Dermis microvascular lymphatic vessel endothelial cell (primary cell): ENCODE data around the gene ADCY4. TPM values are rescaled to one million over a fixed set of nuclear protein-coding genes. Genes with fewer than 3 reads are reported as not detected.
"Not testable (repeated sequence)": the region's sequence is repeated elsewhere in the genome, so short reads cannot be mapped to it uniquely, and the experiment has no call there.

Experiments used
- DNase-seq, 2 donors: peaks; one replicate each; pipeline versions ENCODE4 v3.0.0 to v3.0.0-alpha.2; 2010; ENCODE audit warnings: low read depth in 2 of 2
- total RNA-seq: library from RNA; depleted of rRNA; stranded (reverse); fragments of >200 nt; gene quantifications from 2 replicates; pipeline ENCODE4 v1.2.1, GENCODE V29; 2014

ADCY4 gene
- 29.3 and 51.2 TPM in 2 replicates for total RNA-seq

DNA sequence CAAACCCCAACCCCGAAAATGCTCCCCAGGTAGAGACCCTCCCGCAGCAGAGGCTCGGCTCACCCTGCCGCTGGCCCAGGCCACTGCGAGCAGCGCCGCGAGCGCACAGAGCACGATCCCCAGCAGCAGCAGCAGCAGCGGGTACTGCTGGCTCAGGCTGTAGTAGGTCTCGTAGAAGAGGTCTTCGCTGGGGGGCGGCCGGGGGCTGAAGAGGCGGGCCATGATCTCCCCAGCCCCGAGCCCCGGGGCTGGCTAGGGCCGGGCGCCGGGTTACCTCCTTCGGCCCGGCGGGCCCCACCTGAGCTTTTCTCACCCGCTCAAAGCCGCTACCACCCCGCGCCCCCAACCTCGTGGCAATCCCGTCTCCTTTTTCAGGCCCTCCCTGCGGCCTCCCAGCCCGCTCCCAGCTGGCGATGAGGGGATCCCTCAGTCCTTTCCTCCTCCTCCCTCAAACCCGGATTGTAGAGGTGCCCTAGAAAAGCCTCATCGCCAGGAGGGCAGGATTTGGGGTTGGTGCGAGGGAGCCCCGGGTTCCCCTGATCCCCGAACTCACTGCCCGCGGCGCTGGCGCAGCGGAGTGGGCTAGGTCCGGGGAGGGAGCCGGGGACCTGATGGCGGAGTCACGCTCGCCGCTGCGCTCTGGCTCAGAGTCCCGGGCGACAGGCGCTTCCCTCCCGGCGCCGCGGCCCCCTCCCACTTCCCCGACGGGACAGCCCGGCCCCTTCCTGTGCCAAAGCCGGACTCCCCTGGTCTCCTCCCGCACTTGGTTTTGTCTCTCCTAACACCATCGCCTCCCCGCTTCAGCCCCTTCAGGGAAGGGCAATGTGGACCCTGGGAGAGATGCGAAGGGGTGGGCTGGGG lies at the start of gene ADCY4:
TSS of gene ADCY4 (minus strand) at position 641 of the 861 bp plus-strand sequence. CDS start at position 222, 419 bp downstream.
- DNase-seq = peak; percentile 36 to 69

DNA sequence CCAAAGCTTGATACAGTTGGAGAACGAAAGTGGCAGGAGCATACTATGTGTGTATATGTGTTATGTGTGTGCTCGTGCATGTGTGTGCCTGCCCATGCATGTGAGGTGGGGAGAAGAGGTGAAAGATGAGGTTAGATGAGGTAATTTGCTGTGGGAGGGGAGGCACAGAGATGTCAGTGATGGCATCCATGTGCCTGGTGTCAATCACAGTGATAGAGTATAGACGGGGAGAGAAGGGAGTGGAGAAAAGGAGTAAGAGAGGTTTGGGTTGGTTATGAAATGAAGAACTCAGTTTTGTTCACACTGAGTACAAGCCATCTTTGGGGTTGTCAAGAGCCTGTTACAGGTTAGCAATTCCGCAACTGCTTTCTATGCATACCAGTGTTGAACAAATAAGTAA lies 49.3 kb upstream of the ADCY4 start:
- DNase-seq = no peak

DNA sequence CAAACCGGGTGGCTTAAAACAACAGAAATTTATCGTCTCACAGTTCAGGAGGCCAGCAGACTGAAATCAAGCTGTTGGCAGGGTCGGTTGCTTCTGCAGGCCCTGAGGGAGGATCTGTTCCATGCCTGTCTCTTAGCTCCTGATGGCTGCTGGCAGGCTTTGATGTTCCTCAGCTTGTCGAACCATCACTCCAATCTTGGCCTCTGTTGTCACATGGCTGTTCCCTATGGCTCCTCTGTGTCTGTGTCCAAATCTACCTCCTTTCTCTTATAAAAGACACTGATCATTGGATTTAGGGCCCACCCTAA lies 47.1 kb upstream of the ADCY4 start:
- DNase-seq = no peak

DNA sequence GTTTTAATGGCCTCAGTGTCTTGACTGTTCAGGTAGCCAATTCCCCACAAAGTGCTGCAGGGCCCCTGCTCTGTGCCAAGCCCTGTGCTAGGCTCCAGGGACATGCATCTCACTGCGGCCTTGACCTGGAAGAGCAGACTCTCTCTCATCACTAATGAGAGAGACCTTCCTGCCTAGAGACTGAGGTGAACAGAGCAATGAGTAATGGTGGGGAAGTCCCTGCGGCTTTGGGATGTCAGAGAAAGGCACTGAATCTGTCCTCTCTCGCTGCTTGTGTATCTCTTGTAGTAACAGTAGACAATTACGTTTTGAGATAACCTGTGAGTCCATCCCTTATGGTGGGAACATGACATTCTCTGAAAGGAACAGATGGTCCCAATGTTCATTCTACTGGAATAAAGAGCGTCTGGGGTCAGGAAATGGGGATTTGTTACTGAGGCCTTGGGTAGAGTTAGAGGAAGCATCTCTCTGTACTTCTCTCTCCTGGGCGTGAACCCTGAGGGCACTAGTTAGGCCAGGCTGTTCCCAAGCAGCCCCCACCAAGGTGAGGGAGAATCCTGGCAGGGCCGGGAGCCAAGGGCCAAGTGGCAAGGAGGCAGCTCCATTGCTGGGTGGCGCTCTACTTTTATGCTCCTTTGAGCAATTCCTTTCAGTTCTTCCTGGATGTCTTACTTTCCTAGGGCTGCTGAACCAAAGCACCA lies 46.6 kb upstream of the ADCY4 start:
- DNase-seq = no peak

DNA sequence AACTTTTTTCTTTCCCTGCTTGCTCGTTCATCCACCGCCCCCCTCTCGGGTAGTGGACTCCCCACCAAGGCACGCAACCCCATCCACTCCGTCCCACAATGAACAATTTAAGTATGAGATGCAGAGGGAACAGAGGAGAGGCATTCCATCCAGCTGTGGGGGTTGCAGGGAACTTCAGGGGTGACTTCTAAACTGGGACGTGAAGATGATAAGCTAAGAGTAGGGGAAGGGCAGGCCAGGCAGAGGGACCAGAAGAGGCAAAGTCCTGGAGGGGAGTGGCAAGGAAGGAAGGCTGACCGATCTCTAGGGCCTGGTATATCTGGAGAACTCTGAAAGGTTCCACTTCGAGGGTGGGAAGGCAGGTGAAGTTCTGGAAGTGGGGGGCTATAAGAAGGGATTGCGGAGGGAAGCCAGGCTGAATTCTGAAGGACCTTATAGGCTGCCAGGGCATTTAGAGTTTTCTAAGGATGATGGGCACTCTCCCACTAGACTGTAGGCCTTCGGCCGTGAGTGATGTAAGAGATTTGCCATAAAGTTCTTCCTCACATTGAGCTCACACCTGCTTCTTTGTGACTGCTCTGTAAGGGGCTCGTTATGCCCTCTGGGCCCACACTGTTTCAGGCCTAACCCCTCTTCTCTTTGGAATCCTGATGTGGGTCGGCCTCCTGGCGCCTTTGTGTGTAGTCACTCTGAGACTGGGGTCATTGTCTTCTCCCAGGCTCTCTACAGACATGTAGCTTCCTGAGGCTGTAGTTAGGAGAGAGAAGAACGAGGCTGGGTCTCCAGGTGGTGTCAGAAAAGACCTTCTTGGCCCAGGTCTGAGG lies 45.2 kb upstream of the ADCY4 start:
- no peak for DNase-seq

DNA sequence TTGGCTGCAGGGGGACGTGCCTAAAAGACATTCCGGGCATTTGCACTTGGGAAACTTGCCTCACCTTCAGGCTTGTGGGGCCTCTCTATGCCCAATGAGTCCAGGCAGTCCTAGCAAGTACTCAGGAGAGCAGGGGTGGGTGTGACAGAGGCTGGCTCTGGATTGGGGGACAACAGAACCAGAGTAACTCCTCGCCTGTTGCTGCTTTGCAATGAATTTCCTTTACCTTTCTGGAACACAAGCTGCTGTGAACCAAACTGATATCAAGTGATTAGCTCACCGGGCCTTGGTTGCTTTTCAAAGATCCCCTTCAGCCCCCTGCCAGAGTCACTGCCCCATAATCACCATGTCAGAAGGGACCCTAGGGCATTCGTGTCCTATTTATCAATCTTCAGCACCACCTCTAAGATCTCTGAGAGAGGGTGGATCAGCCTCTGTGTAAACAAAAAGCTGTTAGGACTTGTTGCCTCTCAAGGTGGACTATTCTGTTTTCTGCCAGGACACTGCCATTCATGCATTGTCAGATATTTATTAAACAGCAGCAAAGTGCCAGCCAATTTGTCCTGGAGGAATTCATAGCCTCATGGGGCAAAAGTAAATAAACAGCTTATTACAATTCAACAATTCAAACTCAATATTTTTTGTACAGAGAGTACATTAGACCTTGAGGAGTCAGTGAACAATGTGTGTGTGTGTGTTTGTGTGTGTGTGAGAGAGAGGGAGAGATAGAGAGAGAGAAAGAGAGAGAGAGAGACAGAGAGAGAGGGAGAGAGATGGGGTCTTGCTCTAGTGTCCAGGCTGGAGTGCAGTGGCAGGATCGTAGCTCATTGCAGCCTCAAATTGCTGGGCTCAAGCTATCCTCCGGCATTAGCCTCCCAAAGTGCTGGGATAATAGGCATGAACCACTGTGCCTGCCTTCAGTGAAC lies 44.4 kb upstream of the ADCY4 start:
- no peak for DNase-seq

DNA sequence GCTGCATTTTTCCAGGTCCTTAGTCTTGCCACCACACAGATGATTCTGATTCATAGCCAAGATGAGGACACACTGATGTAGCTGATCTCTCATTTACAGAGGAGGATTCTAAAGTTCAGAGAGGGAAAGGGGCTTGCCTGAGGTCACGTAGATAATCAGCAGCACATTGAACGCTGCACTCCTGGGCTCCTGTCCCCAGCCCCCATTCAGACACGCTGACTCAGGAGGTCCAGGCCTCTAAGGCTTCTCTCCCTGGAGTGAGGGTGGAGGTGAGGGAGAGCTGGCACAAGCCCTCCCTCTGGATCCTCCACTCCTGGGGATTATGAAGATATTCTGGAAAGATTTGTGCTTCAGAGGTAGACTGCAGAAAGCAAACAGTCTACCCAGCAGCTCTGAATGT lies 43.5 kb upstream of the ADCY4 start:
- no peak for DNase-seq

DNA sequence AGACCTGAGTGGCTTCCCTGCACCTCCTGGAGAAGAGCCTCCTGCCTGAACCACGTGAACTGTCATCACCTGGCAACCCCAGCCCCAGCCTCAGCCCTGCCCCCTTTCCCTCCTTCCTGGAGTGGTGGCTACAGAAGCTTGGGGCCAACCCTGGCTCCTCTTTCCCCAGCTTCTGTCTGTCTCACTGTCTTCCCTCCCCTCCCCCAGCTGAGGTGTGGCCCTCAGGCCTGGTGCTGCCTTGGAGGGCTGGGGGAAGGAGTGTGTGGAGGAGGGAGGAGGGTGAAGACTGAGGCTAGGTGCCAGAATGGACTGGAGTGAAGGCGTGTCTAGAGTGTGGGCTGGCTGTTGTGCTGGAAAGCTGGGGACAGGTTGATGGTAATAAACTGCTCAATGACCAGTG lies 42.8 kb upstream of the ADCY4 start:
- DNase-seq = no peak

DNA sequence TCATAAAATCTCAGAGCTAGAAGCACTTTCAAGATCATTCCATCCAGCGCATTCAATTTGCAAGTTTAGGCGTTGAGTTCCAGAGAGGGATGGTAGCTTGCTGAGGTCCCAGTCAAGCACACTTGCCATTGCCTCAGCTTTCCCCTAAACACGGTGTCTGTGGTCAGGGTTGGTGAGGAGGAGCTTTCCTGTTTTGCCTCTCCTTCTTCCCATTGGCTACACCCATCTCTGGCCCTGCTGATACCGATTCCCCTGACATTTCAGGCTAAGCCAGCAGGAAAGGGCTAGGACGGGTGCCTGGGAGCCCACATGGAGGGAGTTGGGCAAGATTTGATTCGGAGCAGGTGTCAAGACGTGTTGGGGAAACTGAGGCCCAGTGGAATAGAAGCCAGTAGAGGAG lies 42.3 kb upstream of the ADCY4 start:
- no peak for DNase-seq

DNA sequence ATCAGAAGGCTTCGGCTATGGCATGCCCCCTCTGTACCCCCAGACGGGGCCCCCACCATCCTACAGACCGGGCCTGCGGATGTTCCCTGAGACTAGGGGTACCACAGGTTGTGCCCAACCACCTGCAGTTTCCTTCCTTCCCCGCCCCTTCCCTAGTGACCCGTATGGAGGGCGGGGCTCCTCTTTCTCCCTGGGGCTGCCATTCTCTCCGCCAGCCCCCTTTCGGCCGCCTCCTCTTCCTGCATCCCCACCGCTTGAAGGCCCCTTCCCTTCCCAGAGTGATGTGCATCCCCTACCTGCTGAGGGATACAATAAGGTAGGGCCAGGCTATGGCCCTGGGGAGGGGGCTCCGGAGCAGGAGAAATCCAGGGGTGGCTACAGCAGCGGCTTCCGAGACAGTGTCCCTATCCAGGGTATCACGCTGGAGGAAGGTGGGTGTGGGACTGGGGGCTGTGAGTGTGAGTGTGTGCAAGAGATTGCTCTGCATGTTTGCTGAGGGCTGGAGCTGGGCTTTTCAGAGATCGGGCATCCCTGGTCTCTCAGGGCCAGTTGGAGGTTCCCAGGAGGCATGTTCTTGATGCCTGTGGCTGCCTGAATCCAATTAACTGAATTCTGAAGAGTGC lies 41.7 kb upstream of the ADCY4 start:
- no peak for DNase-seq

DNA sequence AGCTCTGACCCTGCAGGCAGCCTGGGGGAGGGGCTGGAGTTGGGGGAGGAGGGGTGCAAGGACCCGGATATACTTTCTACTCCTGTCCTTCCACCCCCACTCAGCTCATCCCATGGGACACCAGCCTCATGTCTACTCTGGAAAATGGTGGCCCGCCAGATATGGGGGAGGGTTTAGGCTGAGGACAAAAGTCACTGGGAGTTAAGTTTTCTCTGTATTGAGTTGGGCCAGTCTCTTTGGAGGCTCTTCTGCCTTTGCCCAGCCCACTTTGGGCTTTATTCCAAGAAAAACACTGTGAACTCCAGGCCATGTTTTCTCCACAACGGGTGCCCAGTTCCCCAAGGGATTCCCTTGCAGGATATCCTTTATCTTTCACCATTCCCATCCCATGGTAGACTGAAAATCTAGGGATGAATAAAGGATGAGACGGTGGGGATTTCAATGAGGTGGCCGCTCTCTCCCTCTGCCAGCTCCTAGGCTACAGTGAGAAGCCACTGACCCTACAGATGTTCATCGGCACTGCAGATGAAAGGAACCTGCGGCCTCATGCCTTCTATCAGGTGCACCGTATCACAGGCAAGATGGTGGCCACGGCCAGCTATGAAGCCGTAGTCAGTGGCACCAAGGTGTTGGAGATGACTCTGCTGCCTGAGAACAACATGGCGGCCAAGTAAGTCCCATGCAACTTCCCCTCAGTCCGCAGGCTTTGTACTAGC lies 38.0 kb upstream of the ADCY4 start:
- DNase-seq = peak in 1 of 2 donors; percentile 22

DNA sequence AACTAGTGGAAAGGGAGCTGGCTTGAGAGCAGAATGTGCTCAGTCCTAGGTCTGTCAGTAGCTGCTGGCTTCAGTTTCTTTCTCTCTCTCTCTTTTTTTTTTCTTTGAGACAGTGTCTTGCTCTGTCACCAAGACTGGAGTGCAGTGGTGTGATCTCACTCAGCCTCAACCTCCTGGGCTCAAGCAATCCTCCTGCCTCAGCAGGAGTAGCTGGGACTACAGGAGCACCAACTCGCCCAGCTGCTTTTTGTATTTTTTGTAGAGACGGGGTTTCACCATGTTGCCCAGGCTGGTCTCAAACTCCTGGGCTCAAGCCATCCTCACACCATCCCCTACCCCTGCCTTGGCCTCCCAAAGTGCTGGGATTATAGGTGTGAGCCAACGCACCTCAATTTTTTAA lies 36.7 kb upstream of the ADCY4 start:
- not testable (repeated sequence) for DNase-seq

DNA sequence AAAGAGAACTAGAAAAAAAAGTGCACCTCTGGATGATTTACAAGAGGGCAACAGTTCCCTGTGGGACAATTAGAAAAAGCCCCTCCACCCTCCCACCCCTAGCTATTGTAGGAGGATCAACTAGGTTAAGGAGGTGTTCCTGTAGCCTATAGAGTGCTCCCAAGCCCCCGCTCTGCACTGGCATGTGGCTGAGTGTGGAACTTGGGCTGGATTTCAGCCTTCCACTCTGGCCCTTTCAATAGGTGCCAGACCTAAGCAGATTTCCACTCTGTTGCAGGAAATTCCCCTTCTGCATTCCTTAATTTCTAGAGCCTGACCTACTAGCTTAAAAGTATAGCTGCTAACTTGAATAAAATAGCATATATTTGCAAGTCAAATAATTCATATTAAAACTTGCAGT lies 35.9 kb upstream of the ADCY4 start:
- no peak for DNase-seq

DNA sequence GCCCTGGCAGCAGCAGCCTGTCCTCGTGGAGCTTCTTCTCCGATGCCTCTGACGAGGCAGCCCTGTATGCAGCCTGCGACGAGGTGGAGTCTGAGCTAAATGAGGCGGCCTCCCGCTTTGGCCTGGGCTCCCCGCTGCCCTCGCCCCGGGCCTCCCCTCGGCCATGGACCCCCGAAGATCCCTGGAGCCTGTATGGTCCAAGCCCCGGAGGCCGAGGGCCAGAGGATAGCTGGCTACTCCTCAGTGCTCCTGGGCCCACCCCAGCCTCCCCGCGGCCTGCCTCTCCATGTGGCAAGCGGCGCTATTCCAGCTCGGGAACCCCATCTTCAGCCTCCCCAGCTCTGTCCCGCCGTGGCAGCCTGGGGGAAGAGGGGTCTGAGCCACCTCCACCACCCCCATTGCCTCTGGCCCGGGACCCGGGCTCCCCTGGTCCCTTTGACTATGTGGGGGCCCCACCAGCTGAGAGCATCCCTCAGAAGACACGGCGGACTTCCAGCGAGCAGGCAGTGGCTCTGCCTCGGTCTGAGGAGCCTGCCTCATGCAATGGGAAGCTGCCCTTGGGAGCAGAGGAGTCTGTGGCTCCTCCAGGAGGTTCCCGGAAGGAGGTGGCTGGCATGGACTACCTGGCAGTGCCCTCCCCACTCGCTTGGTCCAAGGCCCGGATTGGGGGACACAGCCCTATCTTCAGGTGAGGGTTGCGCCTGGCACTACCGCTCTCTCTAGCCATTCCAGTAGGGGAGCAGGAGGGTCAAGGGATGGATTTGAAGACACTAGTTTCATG lies 35.2 kb upstream of the ADCY4 start:
- DNase-seq = no peak

DNA sequence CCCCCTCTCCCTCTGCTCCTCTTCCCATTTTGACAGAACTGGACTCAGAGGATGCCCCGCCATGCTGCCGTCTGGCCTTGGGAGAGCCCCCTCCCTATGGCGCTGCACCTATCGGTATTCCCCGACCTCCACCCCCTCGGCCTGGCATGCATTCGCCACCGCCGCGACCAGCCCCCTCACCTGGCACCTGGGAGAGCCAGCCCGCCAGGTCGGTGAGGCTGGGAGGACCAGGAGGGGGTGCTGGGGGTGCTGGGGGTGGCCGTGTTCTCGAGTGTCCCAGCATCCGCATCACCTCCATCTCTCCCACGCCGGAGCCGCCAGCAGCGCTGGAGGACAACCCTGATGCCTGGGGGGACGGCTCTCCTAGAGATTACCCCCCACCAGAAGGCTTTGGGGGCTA lies 34.6 kb upstream of the ADCY4 start:
- no peak for DNase-seq

DNA sequence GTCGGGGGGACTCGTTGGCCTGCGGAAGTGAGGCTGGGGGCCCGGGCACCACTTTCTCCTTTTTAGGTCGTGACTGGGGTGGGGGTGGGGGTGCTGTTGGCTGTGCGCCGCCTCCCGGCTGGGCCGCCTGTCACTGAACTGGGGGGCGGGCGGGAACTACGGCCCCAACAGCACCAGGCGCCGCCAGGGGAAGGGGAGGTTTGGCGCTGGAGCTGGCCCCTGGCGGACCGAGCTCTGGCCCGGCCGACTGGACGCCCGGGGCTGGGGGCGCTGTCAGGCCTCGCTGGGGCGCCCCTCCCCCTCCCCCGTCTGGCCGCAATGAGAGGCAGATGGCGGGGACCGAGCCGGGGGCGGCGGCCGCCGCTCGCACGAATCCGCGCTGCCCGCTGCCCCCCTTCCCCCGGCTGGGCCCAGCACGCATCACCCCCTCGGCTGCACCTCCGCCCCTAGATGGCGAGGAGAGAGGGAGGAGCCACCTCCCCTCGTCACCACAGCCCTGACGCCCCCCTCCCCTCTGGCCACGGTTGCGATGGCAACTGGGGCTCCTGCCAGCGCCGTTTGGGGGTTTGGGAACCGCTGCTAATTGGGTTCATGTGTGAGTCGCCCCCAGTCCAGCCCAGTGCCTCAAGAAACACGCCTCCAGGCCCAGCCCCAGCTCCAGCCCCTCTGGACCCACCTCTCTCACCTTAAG lies 33.8 kb upstream of the ADCY4 start:
- DNase-seq = peak in 1 of 2 donors; percentile 37

DNA sequence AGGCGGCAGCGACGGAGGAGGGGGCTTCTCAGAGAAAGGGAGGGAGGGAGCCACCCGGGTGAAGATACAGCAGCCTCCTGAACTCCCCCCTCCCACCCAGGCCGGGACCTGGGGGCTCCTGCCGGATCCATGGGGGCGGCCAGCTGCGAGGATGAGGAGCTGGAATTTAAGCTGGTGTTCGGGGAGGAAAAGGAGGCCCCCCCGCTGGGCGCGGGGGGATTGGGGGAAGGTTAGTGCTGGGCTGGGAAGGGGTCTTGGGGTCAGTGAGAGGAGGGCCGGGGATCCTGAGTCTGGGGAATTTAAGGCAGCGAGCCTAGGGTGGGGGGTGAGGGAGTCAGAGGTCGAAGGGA lies 33.3 kb upstream of the ADCY4 start:
- no peak for DNase-seq

DNA sequence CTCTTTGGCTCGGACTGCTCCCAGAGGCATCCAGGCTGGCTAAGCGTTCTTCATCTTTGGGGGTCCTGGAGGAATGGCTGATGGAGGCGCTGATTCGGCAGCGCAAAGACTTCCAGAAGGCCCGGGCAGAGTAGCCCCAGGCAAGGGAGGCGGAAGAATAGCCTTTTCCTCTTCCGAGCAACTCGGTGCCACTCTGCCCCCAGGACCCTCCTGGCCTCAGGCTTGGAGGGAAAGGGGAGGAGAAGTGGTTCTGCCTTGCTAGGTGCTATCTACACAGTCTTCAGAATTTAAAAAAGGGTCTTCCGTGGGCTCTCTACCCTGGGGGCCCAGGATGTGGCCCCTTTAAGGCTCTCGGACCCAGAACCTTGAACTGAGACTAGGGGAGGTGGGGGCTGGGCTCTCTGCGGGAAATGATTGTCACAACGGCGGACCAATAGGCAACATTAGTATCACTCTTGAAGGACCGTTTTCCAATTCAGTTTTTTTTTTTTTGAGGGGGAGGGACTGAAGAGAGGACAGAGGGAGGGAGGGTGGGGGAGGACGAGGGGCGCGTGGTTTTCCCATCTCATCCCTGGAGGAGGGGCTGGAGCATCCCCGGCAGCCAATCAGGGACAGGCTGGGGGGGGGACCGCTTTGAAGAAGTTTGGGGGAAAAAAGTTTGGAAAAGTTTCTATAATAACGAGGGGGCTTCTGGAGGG lies 32.8 kb upstream of the ADCY4 start, which contains the start of gene NFATC4:
TSS of gene NFATC4 (plus strand) at position 671 of the 698 bp plus-strand sequence. CDS start 157 bp downstream, outside the sequence.
- peak in 1 of 2 donors; percentile 91 for DNase-seq
